Pulmonary artery endothelial cell (primary cell): Measurements from ENCODE around the gene EFTUD2. TPM values are rescaled to one million over a fixed set of nuclear protein-coding genes. Genes with fewer than 3 reads are reported as not detected.

Source experiments
- DNase-seq: peaks from one replicate; pipeline ENCODE4 v3.0.0-alpha.2; 2011; ENCODE audit warnings: low read depth, low spot score
- total RNA-seq: library from RNA; depleted of rRNA; stranded (reverse); fragments of >200 nt; gene quantifications from 2 replicates; pipeline ENCODE4 v1.2.3, GENCODE V29; 2014

The EFTUD2 gene
- total RNA-seq, 1 donor from 2014 or later = 226 TPM

DNA sequence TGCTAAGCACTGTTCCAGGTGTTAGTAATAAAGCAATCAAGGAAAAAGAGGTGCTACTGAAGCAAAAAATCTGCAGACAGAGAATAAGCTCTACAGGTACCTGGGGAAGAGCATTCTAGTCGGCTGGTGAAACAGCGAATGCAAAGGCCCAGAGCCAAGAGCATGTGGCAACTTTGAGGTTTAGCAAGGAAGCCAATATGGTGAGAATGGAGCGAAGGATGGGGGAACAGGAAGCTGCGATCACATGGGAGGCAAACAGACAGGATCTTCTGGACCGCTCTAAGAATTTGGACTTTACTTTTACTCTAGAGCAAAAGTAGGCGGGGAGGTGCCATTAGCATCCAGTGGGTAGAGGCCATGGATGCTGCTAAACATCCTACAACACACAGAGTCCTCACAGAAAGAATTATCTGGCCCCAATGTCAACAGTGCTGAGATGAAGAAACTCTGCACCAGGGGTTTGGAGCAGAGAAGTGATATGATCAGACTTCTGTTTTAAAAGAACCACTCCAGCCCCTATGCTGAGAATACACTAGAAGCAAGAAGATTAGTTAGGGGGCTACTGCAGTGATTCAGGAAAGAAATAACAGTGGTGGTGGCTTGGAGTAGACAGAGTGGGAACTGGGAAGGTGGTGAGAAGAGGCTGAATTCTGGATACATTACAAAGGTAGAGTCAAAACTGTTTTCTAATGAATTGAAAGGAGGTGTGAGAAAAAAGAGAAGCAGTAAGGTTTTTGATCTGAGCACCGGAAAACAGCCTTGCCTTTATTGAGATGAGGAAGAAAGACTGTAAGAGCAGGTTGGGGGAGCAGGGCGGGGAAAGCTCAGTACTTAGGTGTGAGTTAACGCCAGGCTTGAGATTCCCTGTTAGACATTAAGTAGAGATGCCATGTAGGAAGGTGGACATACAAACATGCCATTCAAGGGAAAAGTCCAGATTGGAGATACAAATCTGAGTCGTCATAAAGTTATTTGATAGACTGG lies 11.0 kb downstream of the EFTUD2 start:
- DNase-seq = no peak

- DNase-seq = no peak
These were observed 12.2 kb downstream of the EFTUD2 start for GRCh38 chr17:44887016-44887415.

GRCh38 chr17:44884941-44885340 lies 14.3 kb downstream of the EFTUD2 start:
- no peak for DNase-seq

DNA sequence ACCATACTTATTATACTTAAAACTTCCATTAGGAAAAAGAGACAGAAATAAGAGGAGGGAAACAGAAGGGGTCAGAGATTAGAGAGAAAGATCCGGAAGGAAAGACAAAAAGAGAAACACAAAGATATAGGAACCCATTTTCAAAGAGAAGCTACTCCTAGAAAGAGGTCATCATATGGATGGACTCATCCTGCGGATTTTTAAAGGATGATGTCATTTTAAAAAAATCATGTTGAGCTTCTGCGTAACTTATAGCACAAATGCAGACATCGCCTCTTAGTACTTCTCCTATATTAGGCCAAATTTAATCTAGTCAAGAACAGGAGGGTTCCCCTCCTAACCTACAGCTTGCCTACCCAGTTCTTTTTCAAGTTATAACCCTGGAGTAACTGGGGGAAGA lies 18.1 kb downstream of the EFTUD2 start:
- no peak for DNase-seq

GRCh38 chr17:44880062-44880461 lies 19.2 kb downstream of the EFTUD2 start:
- no peak for DNase-seq

DNA sequence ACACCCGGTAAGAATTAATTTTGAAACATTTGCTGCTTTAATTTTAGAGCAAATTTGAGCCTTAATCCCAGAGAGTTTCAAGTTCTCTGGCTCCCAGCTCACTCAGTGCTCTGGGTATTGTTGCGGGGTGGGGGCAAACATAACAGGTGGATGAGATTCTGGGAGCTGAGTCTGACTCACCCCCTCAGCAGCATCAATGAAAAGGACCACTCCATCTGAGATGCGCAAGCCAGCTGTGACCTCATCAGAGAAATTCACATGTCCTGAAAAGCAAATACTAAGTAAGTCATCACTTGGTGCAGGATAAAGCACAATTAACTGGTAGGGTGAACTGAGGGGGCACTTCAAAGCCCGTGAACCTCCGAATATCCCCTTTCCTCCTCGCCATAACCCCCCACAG lies 19.9 kb downstream of the EFTUD2 start:
- DNase-seq = no peak

GRCh38 chr17:44878627-44879221 lies 20.5 kb downstream of the EFTUD2 start:
- no peak for DNase-seq

GRCh38 chr17:44877121-44877520 lies 22.1 kb downstream of the EFTUD2 start:
- DNase-seq = no peak

GRCh38 chr17:44875761-44876160 lies 23.5 kb downstream of the EFTUD2 start:
- DNase-seq = no peak

DNA sequence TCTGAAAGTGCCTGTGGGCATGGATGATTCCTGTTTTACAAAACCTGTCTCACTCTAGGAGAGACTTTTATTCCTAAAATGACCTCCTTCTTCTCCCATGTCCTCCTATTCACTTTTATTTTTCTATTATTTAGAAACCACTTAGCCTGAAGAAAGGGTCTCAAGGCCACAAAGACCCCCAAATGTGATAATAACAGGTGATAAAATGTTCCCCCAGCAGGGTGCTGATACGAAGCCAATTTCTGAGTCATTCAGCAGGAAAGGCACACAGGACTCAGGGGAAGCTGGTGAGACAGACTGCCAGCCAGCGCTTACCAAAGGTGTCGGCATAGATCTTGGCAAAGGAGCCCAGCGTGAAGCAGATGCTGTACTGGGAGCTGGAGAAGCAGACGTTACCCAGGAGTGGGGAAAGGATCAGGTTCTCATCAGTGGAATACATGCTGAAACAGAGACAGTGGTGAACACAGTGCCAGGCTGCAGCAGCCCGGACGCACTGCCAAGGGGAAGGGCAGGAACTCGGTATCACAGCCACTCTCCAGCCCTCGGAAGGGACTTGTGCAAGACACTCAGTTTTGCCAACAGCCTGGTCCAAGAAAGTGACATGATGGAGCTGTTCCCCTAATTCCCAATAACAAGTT lies 27.0 kb downstream of the EFTUD2 start:
- DNase-seq = peak; percentile 17

- no peak for DNase-seq
These were observed 27.7 kb downstream of the EFTUD2 start for GRCh38 chr17:44871556-44871955.

GRCh38 chr17:44867841-44868240 lies 31.4 kb downstream of the EFTUD2 start:
- DNase-seq = no peak

GRCh38 chr17:44865931-44866330 lies 33.3 kb downstream of the EFTUD2 start:
- DNase-seq = no peak

DNA sequence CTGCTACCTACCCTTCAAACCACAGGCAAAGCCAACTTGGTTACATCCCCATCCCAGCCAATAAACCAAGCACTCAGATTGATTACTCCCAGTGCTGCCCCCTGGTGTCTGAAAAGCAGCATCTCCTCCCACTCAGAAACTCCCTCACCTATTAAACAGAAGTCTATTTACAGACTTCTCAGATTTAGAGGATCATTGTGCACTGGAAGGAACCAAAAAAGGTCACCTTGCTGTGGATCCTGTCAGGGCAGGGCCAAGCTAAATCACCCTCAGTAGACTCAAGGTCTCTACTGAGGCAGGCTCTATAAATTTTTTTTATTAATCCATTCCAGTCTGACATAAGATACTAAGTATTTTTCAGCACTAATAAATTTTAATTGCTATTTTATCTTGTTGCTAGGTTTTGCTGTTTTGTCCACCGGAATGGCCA lies 34.0 kb downstream of the EFTUD2 start:
- peak; percentile 27 for DNase-seq

DNA sequence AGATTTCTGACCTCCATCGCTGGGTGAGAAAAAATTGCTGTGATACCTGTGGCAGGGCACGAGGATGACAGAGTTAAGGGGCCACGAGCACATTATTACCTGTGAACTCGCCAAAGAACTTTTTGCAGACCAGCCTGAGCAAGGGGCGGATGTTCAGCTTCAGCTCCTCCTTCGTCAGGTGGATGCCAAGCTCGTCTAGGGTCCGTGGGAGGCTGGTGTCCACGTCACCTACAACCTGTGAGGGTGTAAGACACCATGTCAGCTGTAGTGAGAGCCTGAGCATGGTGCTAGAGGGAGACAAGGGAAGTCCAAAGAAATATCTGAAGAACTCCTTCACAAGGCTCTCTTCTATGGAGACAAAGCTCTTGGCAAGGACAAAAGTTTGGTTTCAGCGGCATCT lies 34.4 kb downstream of the EFTUD2 start:
- no peak for DNase-seq

DNA sequence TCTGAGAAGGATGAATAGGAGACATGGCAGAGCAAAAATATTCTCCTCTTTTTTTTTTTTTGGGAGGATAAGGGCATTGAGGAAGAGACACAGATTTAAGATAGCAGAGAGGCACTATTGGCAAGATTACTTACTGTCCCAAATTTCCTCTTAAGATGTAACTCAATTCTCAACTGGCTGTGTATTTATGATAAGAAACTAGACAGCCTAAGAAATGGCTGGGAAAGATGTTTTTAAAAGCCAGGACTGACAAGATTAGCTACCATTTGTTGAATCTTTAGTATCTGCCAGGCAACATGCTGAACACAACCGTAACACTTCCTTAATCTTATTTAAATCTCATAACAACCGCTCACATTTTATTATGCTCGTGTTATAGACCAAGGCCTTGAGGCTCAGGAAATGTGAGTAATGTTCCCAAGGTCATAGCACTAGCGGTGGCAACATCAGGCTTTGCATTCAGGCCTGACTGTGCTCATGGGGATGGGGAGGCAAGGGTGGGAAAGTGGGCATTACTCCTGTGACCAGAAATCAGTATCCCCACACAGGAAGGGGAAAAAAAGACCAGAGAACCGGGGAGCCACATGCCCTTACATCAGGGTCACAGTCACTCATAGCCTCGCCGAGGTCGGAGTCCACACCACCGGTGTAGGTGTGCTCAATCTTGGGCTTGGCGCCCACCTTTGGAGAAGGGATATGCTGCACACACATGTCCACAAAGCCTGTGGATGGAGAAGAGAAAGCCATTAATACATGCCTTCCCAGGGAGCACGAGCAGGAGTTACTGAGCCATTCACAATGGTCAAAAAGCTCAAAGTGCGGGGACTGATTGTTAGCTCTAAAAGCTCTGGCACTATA lies 36.0 kb downstream of the EFTUD2 start:
- DNase-seq = peak; percentile 26

DNA sequence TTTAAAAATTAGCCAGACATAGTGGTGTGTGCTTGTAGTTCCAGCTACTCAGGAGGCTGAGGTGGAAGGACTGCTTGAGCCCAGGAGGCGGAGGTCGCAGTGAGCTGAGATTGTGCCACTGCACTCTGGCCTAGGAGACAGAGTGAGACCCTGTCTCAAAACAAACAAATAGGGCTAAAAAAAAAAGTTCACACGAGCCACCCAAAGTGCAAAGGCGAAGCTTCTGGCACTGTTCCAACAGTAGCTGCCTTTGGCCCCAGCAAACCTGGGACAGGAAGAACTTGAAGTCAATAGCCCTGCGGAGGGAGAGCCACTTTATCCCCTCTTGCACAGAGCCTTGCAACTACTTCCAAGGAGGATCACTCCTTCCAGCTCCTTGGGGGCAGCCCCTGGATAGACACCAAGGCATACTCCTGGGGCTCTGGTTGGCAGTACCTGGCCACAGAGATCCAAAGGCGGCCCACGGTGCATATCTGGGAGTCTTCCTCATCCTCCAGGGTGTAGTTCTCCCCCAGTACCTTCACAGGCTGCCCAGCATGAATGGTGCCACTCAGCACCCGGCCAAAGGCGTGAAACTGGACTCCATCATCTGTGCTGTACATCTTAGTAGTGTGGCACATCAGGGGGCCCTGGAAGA lies 36.8 kb downstream of the EFTUD2 start:
- DNase-seq = no peak

DNA sequence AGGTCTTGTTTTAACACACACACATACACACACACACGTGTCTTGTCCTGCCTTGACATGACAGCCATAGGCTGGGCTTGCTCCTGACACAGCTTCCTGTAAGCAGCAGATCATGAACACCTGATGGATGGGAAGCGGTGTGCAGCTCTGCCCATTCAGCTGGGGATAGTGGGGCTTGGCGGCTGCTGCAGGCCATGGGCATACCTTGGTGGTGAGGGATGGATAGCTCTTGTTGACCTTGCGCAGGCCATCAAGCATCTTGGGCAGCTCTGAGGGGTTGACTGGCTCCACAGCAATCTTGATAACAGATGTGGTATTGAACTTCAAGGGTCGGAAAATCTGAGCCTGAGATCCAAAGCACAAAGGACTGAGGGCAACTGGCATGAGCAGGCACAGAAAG lies 39.5 kb downstream of the EFTUD2 start:
- DNase-seq = no peak

GRCh38 chr17:44854192-44854591 lies 45.1 kb downstream of the EFTUD2 start:
- no peak for DNase-seq

GRCh38 chr17:44850612-44851011 lies 48.6 kb downstream of the EFTUD2 start:
- no peak for DNase-seq

- DNase-seq = no peak
These were observed 49.2 kb downstream of the EFTUD2 start for GRCh38 chr17:44850025-44850424.
